Measurements from ENCODE around the gene ARPP21.

The ARPP21 gene

DNA sequence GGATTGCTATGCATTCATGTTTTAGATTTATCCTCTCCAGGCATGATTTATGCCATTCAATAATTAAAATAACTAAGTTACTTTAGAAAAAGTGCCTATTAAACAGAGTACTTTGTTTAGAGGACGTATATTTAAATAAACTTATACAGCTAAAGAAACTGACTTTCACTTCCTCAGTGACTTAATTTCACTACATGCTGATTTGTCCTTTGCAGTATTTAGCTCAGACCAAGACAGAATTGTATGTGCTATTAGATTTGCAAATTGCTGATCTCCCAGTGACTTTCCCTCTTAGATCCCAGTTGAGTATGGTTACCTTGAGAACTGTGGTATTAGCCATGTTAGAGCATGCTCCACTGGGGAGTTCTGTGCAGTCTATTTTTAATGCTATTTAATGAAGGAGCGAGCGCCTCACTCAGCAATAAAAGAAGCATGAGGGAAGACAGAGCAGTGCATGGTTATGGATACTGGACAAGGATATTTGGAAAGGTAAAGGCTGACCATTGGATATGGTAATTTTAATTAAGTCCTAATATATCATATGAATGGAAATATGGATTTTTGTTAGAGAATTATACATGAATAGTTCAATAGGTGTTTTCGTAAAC, 2.7 kb downstream of the ARPP21 start:
- no peak for DNase-seq (ENCODE audit: low read depth in 2 of 2)

DNA sequence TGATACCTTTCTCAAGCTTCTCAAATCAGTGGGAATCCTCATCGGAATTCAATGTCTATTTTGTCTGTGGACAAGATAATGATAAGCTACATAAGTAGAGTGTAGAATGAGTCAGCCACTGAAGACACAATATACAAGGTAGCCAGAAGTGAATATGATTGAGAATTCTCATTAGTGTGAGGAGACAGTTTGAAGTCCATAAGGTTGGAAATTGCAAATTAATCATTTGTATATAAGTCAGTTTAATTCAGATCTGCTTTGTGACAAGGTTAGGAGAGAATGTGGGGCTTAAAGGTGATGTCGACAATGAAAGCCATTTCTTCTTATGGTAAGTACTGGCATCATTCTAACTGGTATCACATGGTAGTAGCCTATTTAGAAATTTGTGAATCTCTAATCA, 4.2 kb downstream of the ARPP21 start:
- no peak for DNase-seq (ENCODE audit: low read depth in 2 of 2)

DNA sequence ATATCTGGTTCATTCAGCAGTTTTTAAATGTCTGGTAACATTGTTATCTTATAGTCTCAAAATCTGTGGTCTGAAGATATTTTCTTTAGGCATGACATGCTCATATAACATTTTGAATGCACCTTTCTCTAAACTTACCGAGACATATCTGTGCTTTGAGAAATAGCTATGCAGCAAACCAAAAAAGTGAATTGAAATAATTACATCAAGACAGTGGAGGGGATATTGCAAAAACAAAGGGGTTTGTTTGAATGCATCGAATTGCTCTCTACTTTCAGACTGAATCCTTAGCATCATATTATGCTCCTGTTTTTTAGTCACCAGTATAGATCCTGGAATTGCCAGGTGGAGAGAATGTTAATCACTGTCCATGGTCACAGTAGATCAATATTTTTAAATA, 5.1 kb downstream of the ARPP21 start:
- DNase-seq (ENCODE audit: low read depth in 2 of 2), result no peak

DNA sequence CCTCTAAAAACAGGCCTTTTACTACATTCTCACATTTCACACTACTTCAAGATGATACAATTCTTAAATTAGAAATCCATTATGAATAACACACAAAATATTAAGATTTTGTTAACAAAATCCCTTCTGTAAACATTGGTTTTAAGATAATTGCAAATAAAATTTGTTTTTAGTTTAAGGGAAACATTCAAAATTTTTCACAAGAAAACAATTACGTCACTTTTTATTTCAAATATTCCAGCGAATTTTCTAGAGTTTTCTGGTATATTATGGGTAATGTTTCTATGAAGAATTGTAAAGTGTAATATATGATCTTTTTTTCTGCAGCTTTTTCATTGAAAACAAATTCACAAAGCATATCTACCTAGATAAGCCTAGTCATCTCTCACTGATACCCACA, 5.9 kb downstream of the ARPP21 start:
- no peak for DNase-seq (ENCODE audit: low read depth in 2 of 2)

DNA sequence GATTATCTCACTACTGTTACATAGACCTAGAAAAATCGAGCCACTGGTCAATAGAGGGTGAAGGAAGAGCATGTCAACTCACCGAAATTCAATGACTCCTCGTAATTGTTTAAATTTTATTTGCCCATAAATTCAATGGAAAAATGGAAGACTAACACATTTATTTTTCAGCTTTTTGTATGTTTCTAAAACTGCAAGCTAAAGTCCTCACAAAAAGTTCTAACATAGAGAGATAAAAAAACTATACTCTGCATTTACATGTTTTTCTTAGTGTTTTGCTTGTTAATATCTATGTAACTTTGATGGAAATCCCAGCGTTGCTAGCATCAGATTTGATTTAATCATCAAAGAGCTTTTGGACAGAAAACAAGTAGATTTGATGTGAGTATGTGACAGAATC, 6.8 kb downstream of the ARPP21 start:
- no peak for DNase-seq (ENCODE audit: low read depth in 2 of 2)

DNA sequence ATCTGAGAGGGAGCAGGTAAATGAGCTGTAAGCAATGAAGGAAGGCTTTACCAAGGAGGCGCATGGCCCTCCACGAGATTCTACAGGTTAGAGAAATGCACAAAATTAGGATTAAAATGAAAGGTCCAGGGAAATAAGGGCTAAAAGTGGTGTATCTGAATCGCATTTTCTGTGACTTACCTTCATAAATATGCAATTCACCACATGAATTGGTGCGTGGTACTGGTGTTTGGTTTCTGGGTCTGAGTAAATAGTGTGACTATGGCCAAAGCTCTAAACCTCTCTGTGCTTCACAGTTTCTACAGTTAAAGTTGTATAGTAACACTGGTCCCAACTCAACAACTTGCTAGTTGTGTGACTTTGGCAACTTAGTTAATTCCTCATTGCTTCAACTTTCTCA, 8.1 kb downstream of the ARPP21 start:
- no peak for DNase-seq (ENCODE audit: low read depth in 2 of 2)

DNA sequence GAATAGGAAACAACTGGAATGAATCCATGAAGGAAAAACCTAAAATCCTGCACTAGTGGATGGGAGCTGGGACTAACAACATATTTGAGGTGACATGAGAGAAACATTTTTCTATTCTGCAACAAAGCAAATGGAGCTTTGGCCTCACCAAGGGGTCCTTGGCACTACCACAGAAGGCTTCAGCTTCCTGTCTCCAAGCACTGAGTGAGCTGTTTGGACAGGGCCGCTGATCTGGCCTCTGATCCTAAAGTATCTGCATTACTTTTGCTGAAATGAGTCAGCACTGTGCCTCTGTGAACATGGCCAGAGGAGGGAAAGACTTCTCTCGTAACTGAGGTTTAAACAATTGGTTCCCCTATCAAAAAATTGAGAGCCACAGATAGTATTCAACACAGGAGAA, 9.0 kb downstream of the ARPP21 start:
- DNase-seq (ENCODE audit: low read depth in 2 of 2), result no peak

DNA sequence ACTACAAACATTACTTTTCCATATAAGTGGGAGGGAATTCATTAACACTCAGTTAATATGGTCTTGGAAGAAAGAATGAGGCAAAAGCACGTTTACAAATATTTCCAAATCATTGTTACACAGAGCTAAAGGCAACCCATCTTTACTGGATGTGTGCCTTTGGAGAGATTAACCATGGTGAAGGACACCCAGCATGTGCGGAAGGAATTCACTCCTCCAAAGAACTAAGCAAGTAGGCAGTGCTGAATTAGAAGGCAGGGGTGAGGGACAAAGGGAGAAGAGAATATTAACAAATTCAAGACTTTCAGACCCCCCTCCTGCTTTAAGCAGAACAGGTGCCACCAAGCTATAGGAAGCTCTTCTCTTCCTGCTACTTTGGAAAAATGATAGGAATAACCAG, 10.1 kb downstream of the ARPP21 start:
- DNase-seq (ENCODE audit: low read depth in 2 of 2), result no peak

DNA sequence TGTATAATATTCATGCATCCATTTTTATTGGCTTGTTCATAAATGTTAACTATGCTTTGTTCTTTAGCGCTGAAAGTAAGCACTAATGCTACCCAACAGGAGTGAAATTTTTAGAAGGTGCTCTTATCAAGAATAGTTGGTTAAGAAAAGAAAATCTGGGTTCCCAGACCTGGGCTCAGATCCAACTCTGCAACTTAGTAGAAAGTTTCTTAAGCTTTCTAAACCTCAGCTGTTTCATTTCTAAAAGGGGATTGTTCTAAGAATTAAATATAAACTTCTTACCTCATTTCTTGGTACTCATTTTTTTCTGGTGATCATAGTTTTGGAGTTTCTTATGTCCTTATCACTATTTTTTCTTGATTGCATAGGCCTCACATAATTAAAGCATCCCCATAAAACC, 12.1 kb downstream of the ARPP21 start:
- no peak for DNase-seq (ENCODE audit: low read depth in 2 of 2)

DNA sequence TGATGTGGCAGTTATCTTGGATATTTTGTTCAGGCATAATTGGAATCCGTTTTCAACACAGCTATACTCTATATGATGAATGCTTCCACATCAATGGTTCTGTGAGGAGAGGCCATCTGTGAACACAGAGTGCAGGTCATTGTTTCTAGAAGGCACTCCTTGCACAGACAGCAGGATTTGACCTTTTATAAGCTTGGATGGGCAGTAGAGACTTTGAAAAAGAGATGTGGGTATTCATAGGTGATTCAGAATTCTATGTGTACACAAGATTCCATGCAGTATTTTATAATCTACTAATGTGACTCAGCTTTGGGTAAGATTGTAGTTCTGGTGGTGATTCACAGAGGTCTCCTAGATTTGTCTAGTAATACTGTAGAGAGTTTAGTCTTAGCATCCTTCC, 12.5 kb downstream of the ARPP21 start:
- DNase-seq (ENCODE audit: low read depth in 2 of 2), result no peak

DNA sequence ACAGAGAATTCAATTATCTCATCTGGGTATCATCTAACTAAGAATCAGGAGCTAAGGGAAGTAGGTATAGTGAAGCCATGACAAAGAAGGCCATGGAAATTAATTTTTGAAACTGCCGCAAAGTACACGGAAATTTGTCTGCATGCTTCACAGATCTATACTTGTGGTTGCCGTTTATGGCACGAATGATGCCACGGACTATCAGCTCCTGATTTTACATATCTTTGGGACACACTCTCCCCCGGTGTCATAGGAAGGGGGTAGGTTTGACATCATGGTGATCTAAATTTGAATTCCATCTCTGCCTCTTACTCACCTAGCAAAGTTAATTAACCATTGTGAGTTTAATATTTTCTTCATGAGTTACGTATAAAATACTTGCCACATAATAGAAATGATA, 14.0 kb downstream of the ARPP21 start:
- no peak for DNase-seq (ENCODE audit: low read depth in 2 of 2)

DNA sequence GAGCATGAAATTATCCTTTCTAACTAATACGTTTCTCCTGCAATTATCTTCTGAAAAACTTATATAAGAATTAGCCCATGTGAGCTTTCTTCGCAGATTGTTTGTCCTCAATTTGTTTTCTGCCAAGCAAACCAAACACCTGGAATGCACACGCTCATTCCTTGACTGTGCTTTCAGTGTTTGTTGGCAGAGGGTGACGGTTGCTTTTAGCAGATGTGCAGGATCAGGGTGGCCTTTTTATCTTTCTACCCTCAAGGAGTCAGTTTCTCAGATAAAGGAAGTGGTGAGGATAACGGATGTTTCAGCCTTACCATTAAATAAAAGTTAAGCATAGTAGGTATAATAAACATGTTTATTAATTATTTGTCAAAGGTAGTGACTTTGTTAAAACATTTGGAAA, 15.2 kb downstream of the ARPP21 start:
- no peak for DNase-seq (ENCODE audit: low read depth in 2 of 2)

DNA sequence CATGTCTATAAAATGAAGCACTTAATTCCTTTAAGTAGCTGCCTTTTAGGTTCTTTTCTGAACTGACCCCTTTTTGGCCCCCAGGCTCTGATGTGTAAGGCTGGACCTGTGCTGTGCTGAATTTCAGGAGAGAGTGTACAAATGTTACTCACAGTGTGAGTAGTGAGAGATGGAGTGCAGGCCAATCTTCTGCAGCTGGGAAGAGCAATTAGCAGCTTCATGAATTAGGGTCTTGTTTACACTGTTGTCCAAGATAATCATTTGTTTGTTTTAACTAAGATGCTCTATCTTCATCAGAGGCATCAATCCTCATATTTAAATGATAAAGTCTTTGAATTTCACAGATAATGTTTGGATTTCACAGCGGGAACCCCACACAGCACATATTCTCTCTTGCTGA, 19.4 kb downstream of the ARPP21 start:
- DNase-seq (ENCODE audit: low read depth in 2 of 2), result no peak

DNA sequence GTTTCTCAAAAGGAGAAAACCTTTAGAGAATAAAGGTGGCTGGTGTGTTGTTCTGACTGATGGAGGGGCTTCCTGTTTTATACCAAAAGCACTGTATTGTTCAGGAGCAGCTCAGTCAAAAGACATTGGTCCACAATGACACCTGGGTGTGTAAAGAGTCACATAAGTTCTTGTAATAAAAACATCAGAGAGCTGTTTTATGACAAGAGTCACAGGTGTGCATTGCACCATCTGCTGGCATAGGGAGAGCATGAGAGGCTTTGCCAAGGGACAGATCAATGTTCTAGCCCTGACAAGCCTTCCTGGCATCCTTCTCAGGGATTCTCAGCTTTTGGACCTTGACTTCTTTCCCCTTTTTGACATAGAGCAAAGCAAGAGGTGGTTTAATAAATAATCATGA, 20.4 kb downstream of the ARPP21 start:
- no peak for DNase-seq (ENCODE audit: low read depth in 2 of 2)

DNA sequence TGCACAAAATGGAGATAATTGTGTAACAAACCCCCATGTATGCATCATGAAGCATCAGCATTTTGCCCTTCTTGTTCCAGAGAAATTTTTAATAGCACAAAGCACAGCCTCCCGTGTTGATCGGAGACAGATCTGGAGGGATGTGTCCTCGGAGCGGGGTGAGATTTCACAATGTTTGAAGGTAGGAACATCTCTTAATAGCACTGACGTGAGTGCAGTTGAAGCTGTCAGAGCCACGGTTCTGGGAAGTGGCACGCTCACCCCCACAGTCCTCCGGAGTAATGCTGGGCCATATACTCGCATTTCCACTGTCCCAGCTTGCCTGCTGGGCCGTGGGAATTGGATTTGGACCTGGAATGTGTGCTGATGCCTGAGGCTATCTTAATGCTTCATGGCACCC, 24.1 kb downstream of the ARPP21 start:
- DNase-seq (ENCODE audit: low read depth in 2 of 2), result no peak

DNA sequence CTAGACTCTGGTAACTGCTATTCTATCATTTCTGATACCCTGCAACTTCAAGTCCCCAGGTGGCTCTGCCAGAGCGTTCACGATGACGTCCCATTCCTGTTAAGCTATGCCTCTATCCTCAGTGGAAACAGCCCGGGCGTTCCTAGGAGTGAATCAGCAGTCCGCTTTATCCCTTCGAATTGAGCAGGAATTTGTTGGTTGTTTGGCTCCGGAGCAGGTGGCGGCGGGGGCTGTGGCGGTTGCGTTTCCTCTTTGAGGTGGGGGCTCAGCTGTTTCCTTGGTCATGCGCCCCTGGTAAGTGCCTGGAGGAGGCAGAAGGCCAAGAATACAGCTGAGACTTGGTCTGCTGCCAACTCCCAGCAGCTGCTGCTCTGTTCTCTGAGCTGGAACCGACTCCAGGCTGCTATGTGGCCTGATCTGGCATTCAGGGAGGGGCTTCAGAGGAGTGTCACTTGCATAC, 25.2 kb downstream of the ARPP21 start:
- DNase-seq (ENCODE audit: low read depth in 2 of 2), result no peak

DNA sequence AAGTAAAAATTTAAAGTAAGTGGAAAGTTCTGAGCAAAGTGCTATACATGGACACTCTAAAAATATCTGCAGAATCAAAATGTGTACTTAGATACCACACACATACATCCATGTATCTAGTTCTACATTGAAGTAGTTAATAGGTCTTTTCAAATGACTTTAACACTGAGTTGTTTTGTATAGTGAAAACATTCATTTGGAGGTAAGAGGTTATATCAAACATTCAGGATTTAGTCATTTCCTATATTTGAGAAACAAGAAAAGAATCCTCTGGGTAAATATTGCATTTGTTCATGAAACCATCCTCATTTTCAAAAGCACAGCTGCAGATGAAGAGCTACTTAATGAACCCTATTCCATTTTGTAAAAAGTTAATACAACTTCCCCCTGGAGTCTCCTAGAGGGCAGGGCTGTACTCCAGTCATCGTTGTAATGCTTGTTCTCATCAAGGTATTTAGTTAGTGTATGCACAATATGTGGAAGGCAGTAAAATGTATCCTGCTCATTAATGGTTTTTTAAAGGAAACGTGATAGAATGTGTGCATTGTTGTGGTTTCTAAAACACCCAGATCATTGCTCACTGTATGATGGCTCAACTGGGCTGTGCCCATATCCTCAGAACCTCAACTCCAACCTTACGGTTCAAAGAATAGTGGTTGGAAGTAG, 26.2 kb downstream of the ARPP21 start:
- DNase-seq (ENCODE audit: low read depth in 2 of 2), result no peak

DNA sequence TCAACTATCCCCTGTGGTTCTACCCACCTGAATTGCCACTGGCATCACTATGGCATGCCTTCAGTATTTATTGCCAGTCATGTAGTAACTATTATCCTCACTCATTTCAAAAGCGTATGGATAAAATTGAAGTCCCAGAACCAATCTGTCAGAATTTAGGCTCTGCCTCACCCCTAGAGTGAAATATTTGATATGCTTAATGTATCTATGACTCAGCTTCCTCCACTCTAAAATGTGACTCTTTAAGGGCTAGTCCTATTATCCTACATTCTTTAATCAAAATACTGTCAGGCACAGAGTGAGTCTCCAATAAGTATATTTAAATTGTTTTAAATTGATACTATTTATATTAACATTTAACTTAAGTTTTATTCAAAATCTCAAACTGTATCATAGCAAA, 27.6 kb downstream of the ARPP21 start:
- no peak for DNase-seq (ENCODE audit: low read depth in 2 of 2)

DNA sequence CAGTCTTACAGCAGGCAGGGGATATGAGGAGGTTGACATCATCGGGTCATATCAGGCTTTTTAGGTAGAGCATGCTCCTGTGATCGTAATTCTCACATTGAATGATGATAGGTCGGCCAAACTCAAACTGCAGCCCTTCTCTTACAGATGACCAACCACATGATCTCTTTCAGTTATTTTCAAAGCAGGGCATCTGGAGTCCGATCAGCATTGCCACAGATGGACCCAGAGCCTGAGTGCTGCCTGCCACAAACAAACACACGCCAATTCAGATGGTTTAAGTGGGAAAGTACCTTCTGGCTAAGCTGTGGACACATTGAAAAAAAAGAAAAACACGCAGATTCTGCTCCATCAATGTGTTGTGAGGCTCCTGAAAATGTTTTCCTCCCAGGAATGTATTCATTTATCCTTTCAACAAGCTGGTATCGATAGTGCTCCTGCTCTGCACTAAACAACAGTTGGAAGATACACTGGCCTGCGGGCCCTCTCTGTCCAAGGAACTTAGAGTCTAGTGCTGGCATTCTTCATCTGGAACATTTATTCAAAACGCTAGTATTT, 31.2 kb downstream of the ARPP21 start:
- no peak for DNase-seq (ENCODE audit: low read depth in 2 of 2)

DNA sequence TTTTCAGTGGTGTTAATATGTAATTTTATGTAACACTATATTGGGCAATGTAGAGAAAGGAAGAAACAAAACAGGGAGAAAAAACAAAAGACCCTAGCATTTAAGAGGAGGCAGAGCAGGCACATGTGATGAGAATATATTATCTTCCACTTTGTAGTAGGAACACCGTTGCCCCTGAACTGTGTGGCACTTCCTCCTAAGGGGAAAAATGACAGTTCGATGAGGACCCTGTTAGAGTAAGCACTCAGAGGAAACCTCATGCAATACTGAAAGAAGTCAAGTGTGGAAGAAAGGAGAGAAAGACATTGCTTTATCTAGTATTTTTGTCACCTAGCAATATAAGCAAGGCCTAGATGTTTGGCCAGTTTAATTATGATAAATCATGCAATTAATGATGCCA, 32.2 kb downstream of the ARPP21 start:
- no peak for DNase-seq (ENCODE audit: low read depth in 2 of 2)

DNA sequence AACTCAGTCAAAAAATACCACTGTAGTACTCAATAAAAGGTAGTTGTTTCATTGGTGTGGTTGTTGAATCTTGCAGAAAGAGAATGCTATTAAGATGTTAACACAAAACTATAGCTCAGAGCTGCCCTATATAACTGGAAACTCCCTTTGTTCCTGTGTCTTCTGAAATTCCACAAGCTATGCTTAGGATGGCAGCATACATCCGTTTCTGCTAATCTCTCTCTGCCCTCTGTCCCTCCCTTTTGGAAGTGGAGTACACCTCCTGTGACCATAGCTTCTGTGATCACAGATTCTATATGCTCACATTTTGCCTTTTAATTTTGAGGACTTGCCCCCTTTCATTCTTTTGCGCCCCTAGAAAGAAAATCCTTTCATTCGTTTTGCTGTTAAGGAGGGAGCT, 33.7 kb downstream of the ARPP21 start:
- no peak for DNase-seq (ENCODE audit: low read depth in 2 of 2)

DNA sequence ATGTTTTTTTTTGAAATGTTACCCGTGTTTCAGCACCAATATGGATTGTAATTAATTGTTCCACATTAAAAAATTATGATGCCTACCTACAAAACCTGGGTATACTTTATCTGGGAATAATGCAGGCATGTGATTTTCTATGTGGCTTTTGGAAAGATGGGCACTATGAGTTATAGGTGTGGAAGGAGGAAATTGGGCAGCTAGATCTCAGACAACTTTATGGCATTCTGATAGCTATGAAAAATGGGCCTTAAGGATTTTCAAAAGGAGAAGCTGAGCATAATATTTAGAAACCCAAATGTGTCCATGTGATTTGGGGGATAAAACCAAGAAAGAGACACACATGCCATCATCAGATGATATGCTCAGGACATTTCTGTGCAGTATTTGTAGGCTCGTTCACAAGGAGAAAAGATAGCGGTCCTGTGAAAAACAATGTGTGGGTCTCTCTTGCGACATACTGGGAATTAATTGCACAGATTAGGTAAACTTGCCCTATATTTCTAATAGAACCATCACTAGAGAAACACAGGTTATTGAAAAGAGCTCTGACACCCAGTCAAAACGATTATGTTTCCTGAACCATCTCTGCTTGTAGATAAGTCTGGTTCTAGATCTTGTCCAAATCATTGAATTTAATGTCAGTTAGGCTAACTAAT, 35.3 kb downstream of the ARPP21 start:
- no peak for DNase-seq (ENCODE audit: low read depth in 2 of 2)

DNA sequence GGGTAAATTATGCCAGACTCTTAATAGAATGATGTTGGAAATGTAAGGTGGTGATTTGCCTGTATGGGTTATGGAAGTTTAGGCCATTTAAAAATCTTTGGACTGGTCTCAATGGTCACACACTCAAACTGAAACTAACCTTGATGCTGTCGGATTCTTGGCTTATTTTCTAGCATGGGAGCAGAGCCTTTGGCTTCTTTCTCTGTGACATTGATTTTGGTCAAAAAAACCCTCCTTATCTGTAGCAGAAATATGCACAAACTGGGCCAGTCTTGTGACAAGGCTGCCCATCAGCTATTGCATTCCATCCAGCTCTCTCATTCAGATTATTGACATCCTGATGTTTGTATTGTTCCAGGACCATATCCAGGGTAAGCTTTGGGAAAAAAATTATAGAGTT, 35.9 kb downstream of the ARPP21 start:
- DNase-seq (ENCODE audit: low read depth in 2 of 2), result no peak
